HepG2 (cell line): ENCODE results near the gene MUTYH. TPM values are rescaled to one million over a fixed set of nuclear protein-coding genes. Genes with fewer than 3 reads are reported as not detected.

Experiments used
- ESRRA ChIP-seq: sonication (generic); formaldehyde crosslinking; IDR thresholded peaks from 2 replicates; pipeline ENCODE4 v1.5.1; 2020; ENCODE audit warnings: mild to moderate bottlenecking, low read depth, missing genetic modification reagents
- ETV6 ChIP-seq: sonication (generic); formaldehyde crosslinking; conservative IDR thresholded peaks from 2 replicates; pipeline ENCODE4 v1.4.0; 2020; ENCODE audit warnings: missing genetic modification reagents
- GPBP1L1 ChIP-seq: sonication (generic); formaldehyde crosslinking; IDR thresholded peaks from 2 replicates; pipeline ENCODE4 v1.5.0; 2020; ENCODE audit warnings: mild to moderate bottlenecking, missing genetic modification reagents
- KDM4B ChIP-seq: sonication (generic); formaldehyde crosslinking; IDR thresholded peaks from 2 replicates; pipeline ENCODE4 v1.4.0; 2020; ENCODE audit warnings: missing genetic modification reagents
- MBD4 ChIP-seq: IDR thresholded peaks from 2 replicates; pipeline ENCODE4 v1.6.1; 2012; ENCODE audit warnings: low read length, inconsistent platforms, borderline replicate concordance
- NONO ChIP-seq, 2 experiments: fragments of 450-650 bp in 1 of 2; sonication (generic) in 1 of 2; formaldehyde crosslinking in 1 of 2; IDR thresholded peaks in 1 of 2; conservative IDR thresholded peaks in 1 of 2; 2 replicates each; pipeline versions ENCODE4 v1.6.1 to v1.8.0; 2017 to 2022; ENCODE audit warnings: mild to moderate bottlenecking in 1 of 2, missing genetic modification reagents in 1 of 2, moderate library complexity in 1 of 2
- PAF1 ChIP-seq: IDR thresholded peaks from 2 replicates; pipeline ENCODE4 v1.6.1; 2016; ENCODE audit warnings: missing genetic modification reagents, missing compliant biosample characterization
- RAD21 ChIP-seq: fragments of 450-650 bp; formaldehyde crosslinking; IDR thresholded peaks from 2 replicates; pipeline ENCODE4 v1.5.0; 2020; ENCODE audit warnings: mild to moderate bottlenecking
- RCOR2 ChIP-seq: IDR thresholded peaks from 2 replicates; pipeline ENCODE4 v1.6.1; 2016; ENCODE audit warnings: missing biosample characterization, missing genetic modification reagents
- RFX1 ChIP-seq: fragments of 450-650 bp; IDR thresholded peaks from 2 replicates; pipeline ENCODE4 v1.6.1; 2017
- ZNF12 ChIP-seq: sonication (generic); formaldehyde crosslinking; IDR thresholded peaks from 2 replicates; pipeline ENCODE4 v1.5.0; 2020; ENCODE audit warnings: missing genetic modification reagents
- ZNF225 ChIP-seq: sonication (generic); formaldehyde crosslinking; IDR thresholded peaks from 2 replicates; pipeline ENCODE4 v1.4.0; 2020; ENCODE audit warnings: mild to moderate bottlenecking, missing genetic modification reagents
- ZNF446 ChIP-seq: sonication (generic); formaldehyde crosslinking; IDR thresholded peaks from 2 replicates; pipeline ENCODE4 v1.5.0; 2020; ENCODE audit warnings: mild to moderate bottlenecking, missing genetic modification reagents
- ZNF550 ChIP-seq: sonication (generic); formaldehyde crosslinking; IDR thresholded peaks from 2 replicates; pipeline ENCODE4 v1.4.0; 2020; ENCODE audit warnings: mild to moderate bottlenecking, missing genetic modification reagents, borderline replicate concordance
- ZNF607 ChIP-seq: sonication (generic); formaldehyde crosslinking; IDR thresholded peaks from 2 replicates; pipeline ENCODE4 v1.5.1; 2020; ENCODE audit warnings: missing genetic modification reagents, mild to moderate bottlenecking, borderline replicate concordance
- ZNF644 ChIP-seq: IDR thresholded peaks from 2 replicates; pipeline ENCODE4 v1.6.1; 2016; ENCODE audit warnings: low read depth
- ZNF704 ChIP-seq: sonication (generic); formaldehyde crosslinking; IDR thresholded peaks from 2 replicates; pipeline ENCODE4 v1.8.1; 2023; ENCODE audit warnings: mild to moderate bottlenecking, inconsistent platforms, moderate library complexity, missing genetic modification reagents, borderline replicate concordance
- ZNF746 ChIP-seq: sonication (generic); formaldehyde crosslinking; IDR thresholded peaks from 2 replicates; pipeline ENCODE4 v1.8.0; 2022; ENCODE audit warnings: mild to moderate bottlenecking, missing genetic modification reagents
- polyA plus RNA-seq, 8 experiments: library from polyadenylated mRNA; depleted of rRNA in 3 of 8; stranded (reverse) in 7 of 8; unstranded in 1 of 8; fragments of >200 nt; fragmentation: Illumina TruSeq in 4 of 8; extraction: Trizol in 4 of 8; gene quantifications; 2 replicates each; pipeline versions ENCODE4 v1.2.1 to v1.2.3, GENCODE V29; 2011 to 2016; ENCODE audit warnings: low read depth in 4 of 8, missing spikeins in 1 of 8, mixed read lengths in 1 of 8; ENCODE audit not compliant: insufficient read depth in 1 of 8
- total RNA-seq, 5 experiments: library from RNA; depleted of rRNA; stranded (reverse); fragments of >200 nt; fragmentation: Illumina TruSeq; extraction: Trizol; gene quantifications; 2 replicates each; pipeline ENCODE4 v1.2.3, GENCODE V29; 2016; ENCODE audit warnings: low read depth in 1 of 5
- TF ChIP-seq, protein P1 (sequence below), 2 experiments: IDR thresholded peaks; 2 replicates each; pipeline ENCODE4 v1.6.1; 2011 to 2012; ENCODE audit warnings: low read length in 2 of 2, borderline replicate concordance in 1 of 2, low read depth in 1 of 2, mild to moderate bottlenecking in 1 of 2, moderate library complexity in 1 of 2

Gene MUTYH
- total and polyA plus RNA-seq, 2 of the 13 experiments (the other 11 are each of a cell fraction or from before 2014, with no cell fraction given) = 16.3 to 17.1 TPM

GRCh38 chr1:45303520-45304310, 36.5 kb downstream of the MUTYH start (continued):
- TF ChIP-seq ZNF12 (no peak), ZNF446 (CRISPR knock-in tag) (peak; percentile 86), PAF1 (no peak), RAD21 (peak; percentile 97), ESRRA (CRISPR knock-in tag) (peak; percentile 68), KDM4B (CRISPR knock-in tag) (no peak), RFX1 (no peak), ZNF704 (CRISPR knock-in tag) (no peak), RCOR2 (CRISPR knock-in tag) (no peak), GPBP1L1 (CRISPR knock-in tag) (no peak), ZNF644 (no peak), ZNF607 (no peak), NONO (IDR thresholded peaks at IDR 0.05) (no peak), NONO (CRISPR knock-in tag; conservative IDR thresholded peaks at IDR 0.05) (no peak; the same call in none of the 2 replicates), ZNF550 (CRISPR knock-in tag) (no peak), ZNF225 (CRISPR knock-in tag) (no peak; the same call in 1 of the 2 replicates), ZNF746 (CRISPR knock-in tag) (peak; percentile 52), MBD4 (no peak), ETV6 (peak; percentile 74; the same call in 1 of the 2 replicates)
- TF ChIP-seq, protein P1, sequence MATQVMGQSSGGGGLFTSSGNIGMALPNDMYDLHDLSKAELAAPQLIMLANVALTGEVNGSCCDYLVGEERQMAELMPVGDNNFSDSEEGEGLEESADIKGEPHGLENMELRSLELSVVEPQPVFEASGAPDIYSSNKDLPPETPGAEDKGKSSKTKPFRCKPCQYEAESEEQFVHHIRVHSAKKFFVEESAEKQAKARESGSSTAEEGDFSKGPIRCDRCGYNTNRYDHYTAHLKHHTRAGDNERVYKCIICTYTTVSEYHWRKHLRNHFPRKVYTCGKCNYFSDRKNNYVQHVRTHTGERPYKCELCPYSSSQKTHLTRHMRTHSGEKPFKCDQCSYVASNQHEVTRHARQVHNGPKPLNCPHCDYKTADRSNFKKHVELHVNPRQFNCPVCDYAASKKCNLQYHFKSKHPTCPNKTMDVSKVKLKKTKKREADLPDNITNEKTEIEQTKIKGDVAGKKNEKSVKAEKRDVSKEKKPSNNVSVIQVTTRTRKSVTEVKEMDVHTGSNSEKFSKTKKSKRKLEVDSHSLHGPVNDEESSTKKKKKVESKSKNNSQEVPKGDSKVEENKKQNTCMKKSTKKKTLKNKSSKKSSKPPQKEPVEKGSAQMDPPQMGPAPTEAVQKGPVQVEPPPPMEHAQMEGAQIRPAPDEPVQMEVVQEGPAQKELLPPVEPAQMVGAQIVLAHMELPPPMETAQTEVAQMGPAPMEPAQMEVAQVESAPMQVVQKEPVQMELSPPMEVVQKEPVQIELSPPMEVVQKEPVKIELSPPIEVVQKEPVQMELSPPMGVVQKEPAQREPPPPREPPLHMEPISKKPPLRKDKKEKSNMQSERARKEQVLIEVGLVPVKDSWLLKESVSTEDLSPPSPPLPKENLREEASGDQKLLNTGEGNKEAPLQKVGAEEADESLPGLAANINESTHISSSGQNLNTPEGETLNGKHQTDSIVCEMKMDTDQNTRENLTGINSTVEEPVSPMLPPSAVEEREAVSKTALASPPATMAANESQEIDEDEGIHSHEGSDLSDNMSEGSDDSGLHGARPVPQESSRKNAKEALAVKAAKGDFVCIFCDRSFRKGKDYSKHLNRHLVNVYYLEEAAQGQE (IDR thresholded peaks at IDR 0.05; ENCODE audit: borderline replicate concordance in 1 of 2, low read depth in 1 of 2, low read length in 2 of 2) = no peak
